ENCODE results near the gene SERPINA5.

Gene SERPINA5

GRCh38 chr14:94542111-94542810 is 39.0 kb upstream of the SERPINA5 start:
- H3K4me2 ChIP-seq (ENCODE audit: low read length) = peak overlapping the region; percentile 14; the same call in 1 of the 2 replicates
- no peaks in the 10 kb centered on the region for H3K9me3 ChIP-seq (ENCODE audit: insufficient read depth, low read length)
- peaks cover 8% of the 10 kb centered on the region for H3K4me1 ChIP-seq (ENCODE audit: low read length)
- H3K27ac ChIP-seq (ENCODE audit: low read length) = no peak overlapping the region
- H3K27me3 ChIP-seq (ENCODE audit: low read depth, low read length) = peaks cover 22% of the 10 kb centered on the region
- no peaks in the 10 kb centered on the region for H3K79me2 ChIP-seq (ENCODE audit: low read length)
- H3K9ac ChIP-seq (ENCODE audit: low read length) = no peak overlapping the region
- H2AFZ ChIP-seq (ENCODE audit: low read depth, low read length) = no peak overlapping the region
- H3K36me3 ChIP-seq (replicated peaks; ENCODE audit: low read depth, low read length) = no peaks in the 10 kb centered on the region
- no peak overlapping the region for H3K4me3 ChIP-seq (ENCODE audit: low read length)
- H4K20me1 ChIP-seq (ENCODE audit: insufficient read depth, low read length) = no peaks in the 10 kb centered on the region
- TF ChIP-seq EZH2phosphoT487 (IDR thresholded peaks at IDR 0.05; ENCODE audit: low read depth) = no peak
- TF ChIP-seq, protein P1, sequence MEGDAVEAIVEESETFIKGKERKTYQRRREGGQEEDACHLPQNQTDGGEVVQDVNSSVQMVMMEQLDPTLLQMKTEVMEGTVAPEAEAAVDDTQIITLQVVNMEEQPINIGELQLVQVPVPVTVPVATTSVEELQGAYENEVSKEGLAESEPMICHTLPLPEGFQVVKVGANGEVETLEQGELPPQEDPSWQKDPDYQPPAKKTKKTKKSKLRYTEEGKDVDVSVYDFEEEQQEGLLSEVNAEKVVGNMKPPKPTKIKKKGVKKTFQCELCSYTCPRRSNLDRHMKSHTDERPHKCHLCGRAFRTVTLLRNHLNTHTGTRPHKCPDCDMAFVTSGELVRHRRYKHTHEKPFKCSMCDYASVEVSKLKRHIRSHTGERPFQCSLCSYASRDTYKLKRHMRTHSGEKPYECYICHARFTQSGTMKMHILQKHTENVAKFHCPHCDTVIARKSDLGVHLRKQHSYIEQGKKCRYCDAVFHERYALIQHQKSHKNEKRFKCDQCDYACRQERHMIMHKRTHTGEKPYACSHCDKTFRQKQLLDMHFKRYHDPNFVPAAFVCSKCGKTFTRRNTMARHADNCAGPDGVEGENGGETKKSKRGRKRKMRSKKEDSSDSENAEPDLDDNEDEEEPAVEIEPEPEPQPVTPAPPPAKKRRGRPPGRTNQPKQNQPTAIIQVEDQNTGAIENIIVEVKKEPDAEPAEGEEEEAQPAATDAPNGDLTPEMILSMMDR (IDR thresholded peaks at IDR 0.05; ENCODE audit: low read depth, low read length) = no peak

- Histone ChIP-seq H3K4me1 (ENCODE audit: low read length) (peaks cover 8% of the 10 kb centered on the region), H3K4me2 (ENCODE audit: low read length) (no peak overlapping the region), H4K20me1 (ENCODE audit: insufficient read depth, low read length) (no peaks in the 10 kb centered on the region), H2AFZ (ENCODE audit: low read depth, low read length) (no peak overlapping the region), H3K9me3 (ENCODE audit: insufficient read depth, low read length) (no peaks in the 10 kb centered on the region), H3K27me3 (ENCODE audit: low read depth, low read length) (peaks cover 17% of the 10 kb centered on the region), H3K9ac (ENCODE audit: low read length) (no peak overlapping the region), H3K4me3 (ENCODE audit: low read length) (no peak overlapping the region), H3K36me3 (replicated peaks; ENCODE audit: low read depth, low read length) (no peaks in the 10 kb centered on the region), H3K79me2 (ENCODE audit: low read length) (no peaks in the 10 kb centered on the region), H3K27ac (ENCODE audit: low read length) (no peak overlapping the region)
- TF ChIP-seq, protein P1 (IDR thresholded peaks at IDR 0.05; ENCODE audit: low read depth, low read length) = no peak
- no peak for TF ChIP-seq EZH2phosphoT487 (IDR thresholded peaks at IDR 0.05; ENCODE audit: low read depth)
Observed at GRCh38 chr14:94542811-94543440, 38.3 kb upstream of the SERPINA5 start.

GRCh38 chr14:94543449-94544124 is 37.6 kb upstream of the SERPINA5 start:
- Histone ChIP-seq H3K27ac (ENCODE audit: low read length) (no peak overlapping the region), H3K4me2 (ENCODE audit: low read length) (no peak overlapping the region)

More at GRCh38 chr14:94543449-94544124, 37.6 kb upstream of the SERPINA5 start:
- TF ChIP-seq EZH2phosphoT487 (IDR thresholded peaks at IDR 0.05; ENCODE audit: low read depth) = no peak
- TF ChIP-seq, protein P1 (IDR thresholded peaks at IDR 0.05; ENCODE audit: low read depth, low read length) = no peak
- no peak overlapping the region for H3K4me3 ChIP-seq (ENCODE audit: low read length)
- H3K9ac ChIP-seq (ENCODE audit: low read length) = no peak overlapping the region
- no peak overlapping the region for H2AFZ ChIP-seq (ENCODE audit: low read depth, low read length)
- H3K9me3 ChIP-seq (ENCODE audit: insufficient read depth, low read length) = no peaks in the 10 kb centered on the region
- peaks cover 11% of the 10 kb centered on the region for H3K27me3 ChIP-seq (ENCODE audit: low read depth, low read length)
- H3K4me1 ChIP-seq (ENCODE audit: low read length) = peaks cover 8% of the 10 kb centered on the region
- H4K20me1 ChIP-seq (ENCODE audit: insufficient read depth, low read length) = no peaks in the 10 kb centered on the region
- no peaks in the 10 kb centered on the region for H3K79me2 ChIP-seq (ENCODE audit: low read length)
- H3K36me3 ChIP-seq (replicated peaks; ENCODE audit: low read depth, low read length) = no peaks in the 10 kb centered on the region
